ENCODE results near the gene SAMD4B. TPM values are rescaled to one million over a fixed set of nuclear protein-coding genes. Genes with fewer than 3 reads are reported as not detected.

Gene SAMD4B
- total RNA-seq, 1 experiment from 2014 or later = 164 TPM

- peak; percentile 97 for TF ChIP-seq SP1 (CRISPR knock-in tag; conservative IDR thresholded peaks at IDR 0.05)
- TF ChIP-seq CTCF (IDR thresholded peaks at IDR 0.05) = peak; percentile 41
- no peak for TF ChIP-seq NR1H2 (CRISPR knock-in tag; IDR thresholded peaks at IDR 0.05)
- TF ChIP-seq TEAD1 (CRISPR knock-in tag; IDR thresholded peaks at IDR 0.05) = peak; percentile 67
- TF ChIP-seq GABPB1 (CRISPR knock-in tag; IDR thresholded peaks at IDR 0.05) = peak; percentile 59
- TF ChIP-seq PRDM15 (CRISPR knock-in tag; IDR thresholded peaks at IDR 0.05) = no peak
Observed at GRCh38 chr19:39341719-39342604, at the start of gene SAMD4B (continued).

- H3K4me3 Mint-ChIP-seq = no peak overlapping the region
- no peak overlapping the region for H3K27ac Mint-ChIP-seq
- no peaks in the 10 kb centered on the region for H3K36me3 Mint-ChIP-seq
- TF ChIP-seq SP1 (CRISPR knock-in tag; conservative IDR thresholded peaks at IDR 0.05) (no peak), EMX1 (CRISPR knock-in tag; IDR thresholded peaks at IDR 0.05) (no peak), MXD4 (CRISPR knock-in tag; IDR thresholded peaks at IDR 0.05; ENCODE audit: borderline replicate concordance) (no peak), FOXJ3 (CRISPR knock-in tag; IDR thresholded peaks at IDR 0.05; ENCODE audit: borderline replicate concordance) (no peak), ZNF396 (CRISPR knock-in tag; IDR thresholded peaks at IDR 0.05; ENCODE audit: borderline replicate concordance) (no peak), NR3C1 (CRISPR knock-in tag; conservative IDR thresholded peaks at IDR 0.05; ENCODE audit: low read depth) (no peak), NR1H2 (CRISPR knock-in tag; IDR thresholded peaks at IDR 0.05) (no peak)
- TF ChIP-seq, protein P1, sequence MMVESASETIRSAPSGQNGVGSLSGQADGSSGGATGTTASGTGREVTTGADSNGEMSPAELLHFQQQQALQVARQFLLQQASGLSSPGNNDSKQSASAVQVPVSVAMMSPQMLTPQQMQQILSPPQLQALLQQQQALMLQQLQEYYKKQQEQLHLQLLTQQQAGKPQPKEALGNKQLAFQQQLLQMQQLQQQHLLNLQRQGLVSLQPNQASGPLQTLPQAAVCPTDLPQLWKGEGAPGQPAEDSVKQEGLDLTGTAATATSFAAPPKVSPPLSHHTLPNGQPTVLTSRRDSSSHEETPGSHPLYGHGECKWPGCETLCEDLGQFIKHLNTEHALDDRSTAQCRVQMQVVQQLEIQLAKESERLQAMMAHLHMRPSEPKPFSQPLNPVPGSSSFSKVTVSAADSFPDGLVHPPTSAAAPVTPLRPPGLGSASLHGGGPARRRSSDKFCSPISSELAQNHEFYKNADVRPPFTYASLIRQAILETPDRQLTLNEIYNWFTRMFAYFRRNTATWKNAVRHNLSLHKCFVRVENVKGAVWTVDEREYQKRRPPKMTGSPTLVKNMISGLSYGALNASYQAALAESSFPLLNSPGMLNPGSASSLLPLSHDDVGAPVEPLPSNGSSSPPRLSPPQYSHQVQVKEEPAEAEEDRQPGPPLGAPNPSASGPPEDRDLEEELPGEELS (CRISPR knock-in tag; IDR thresholded peaks at IDR 0.05) = no peak
- TF ChIP-seq, protein P2, sequence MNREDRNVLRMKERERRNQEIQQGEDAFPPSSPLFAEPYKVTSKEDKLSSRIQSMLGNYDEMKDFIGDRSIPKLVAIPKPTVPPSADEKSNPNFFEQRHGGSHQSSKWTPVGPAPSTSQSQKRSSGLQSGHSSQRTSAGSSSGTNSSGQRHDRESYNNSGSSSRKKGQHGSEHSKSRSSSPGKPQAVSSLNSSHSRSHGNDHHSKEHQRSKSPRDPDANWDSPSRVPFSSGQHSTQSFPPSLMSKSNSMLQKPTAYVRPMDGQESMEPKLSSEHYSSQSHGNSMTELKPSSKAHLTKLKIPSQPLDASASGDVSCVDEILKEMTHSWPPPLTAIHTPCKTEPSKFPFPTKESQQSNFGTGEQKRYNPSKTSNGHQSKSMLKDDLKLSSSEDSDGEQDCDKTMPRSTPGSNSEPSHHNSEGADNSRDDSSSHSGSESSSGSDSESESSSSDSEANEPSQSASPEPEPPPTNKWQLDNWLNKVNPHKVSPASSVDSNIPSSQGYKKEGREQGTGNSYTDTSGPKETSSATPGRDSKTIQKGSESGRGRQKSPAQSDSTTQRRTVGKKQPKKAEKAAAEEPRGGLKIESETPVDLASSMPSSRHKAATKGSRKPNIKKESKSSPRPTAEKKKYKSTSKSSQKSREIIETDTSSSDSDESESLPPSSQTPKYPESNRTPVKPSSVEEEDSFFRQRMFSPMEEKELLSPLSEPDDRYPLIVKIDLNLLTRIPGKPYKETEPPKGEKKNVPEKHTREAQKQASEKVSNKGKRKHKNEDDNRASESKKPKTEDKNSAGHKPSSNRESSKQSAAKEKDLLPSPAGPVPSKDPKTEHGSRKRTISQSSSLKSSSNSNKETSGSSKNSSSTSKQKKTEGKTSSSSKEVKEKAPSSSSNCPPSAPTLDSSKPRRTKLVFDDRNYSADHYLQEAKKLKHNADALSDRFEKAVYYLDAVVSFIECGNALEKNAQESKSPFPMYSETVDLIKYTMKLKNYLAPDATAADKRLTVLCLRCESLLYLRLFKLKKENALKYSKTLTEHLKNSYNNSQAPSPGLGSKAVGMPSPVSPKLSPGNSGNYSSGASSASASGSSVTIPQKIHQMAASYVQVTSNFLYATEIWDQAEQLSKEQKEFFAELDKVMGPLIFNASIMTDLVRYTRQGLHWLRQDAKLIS (CRISPR knock-in tag; IDR thresholded peaks at IDR 0.05; ENCODE audit: borderline replicate concordance) = no peak
- TF ChIP-seq, protein P3, sequence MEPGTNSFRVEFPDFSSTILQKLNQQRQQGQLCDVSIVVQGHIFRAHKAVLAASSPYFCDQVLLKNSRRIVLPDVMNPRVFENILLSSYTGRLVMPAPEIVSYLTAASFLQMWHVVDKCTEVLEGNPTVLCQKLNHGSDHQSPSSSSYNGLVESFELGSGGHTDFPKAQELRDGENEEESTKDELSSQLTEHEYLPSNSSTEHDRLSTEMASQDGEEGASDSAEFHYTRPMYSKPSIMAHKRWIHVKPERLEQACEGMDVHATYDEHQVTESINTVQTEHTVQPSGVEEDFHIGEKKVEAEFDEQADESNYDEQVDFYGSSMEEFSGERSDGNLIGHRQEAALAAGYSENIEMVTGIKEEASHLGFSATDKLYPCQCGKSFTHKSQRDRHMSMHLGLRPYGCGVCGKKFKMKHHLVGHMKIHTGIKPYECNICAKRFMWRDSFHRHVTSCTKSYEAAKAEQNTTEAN (CRISPR knock-in tag; IDR thresholded peaks at IDR 0.05) = no peak
- H3K4me1 Mint-ChIP-seq = no peaks in the 10 kb centered on the region
- CTCF ChIA-PET = interaction anchor here (0.5 to 1.0 kb wide), 2 partner anchors 49 to 65 kb away, joined by 6 read pairs; partner anchors contain the start of gene SAMD4B
- POLR2A ChIA-PET = no interaction called here
- DNase-seq (ENCODE audit: low spot score) (no peak), ATAC-seq (no peak)
- peaks cover 38% of the 10 kb centered on the region for H3K27me3 Mint-ChIP-seq (ENCODE audit: low read depth)
- H3K9me3 Mint-ChIP-seq = no peaks in the 10 kb centered on the region
Observed at GRCh38 chr19:39293394-39293793, 48.8 kb upstream of the SAMD4B start.

Measured in WTC11 (cell line).